ENCODE measurements around the gene DAB1.

- TF ChIP-seq ZNF274 (IDR thresholded peaks at IDR 0.05; ENCODE audit: low read depth, low read length) (no peak), YY1 (IDR thresholded peaks at IDR 0.05; ENCODE audit: insufficient read depth, insufficient read length) (no peak)
Observed at GRCh38 chr1:57129865-57130264, 294.0 kb downstream of the DAB1 start.
